ENCODE data around the gene CAPZB. TPM values are rescaled to one million over a fixed set of nuclear protein-coding genes. Genes with fewer than 3 reads are reported as not detected.

CAPZB gene
- total RNA-seq, 1 experiment from 2014 or later: 491 TPM

DNA sequence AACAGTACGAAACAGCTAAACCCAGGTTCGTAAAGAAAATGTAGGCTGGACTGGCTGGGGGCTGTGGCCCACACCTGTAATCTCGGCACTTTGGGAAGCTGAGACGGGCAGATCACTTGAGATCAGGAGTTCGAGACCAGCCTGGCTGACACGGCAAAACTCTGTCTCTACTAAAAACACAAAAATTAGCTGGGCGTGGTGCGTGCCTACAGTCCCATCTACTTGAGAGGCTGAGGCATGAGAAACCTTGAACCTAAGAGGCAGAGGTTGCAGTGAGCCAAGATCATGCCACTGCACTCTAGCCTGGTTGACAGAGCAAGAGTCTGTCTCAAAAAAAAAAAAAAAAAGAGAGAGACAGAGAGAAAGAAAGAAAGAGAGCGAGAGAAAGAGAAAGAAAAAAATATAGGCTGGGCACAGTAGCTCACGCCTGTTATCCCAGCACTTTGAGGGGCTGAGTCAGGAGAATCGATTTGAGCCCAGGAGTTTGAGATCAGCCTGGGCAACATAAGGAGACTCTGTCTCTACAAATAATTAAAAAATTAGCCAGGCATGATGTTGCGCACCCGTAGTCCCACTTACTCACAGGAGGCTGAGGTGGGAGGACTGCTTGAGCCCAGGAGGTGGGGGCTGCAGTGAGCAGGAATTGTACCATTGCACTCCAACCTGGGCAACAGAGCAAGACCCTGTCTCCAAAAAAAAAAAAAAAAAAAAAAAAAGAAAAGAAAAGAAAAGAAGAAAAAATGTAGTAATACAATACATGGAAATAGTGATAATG, 35.7 kb downstream of the CAPZB start:
- CTCF ChIA-PET: no interaction called here
- BruUV-seq (replicated peaks): no TSS peak
- no peaks in the 10 kb centered on the region for H3K27me3 ChIP-seq (ENCODE audit: control insufficient read depth, insufficient read depth, low read length)
- TF ChIP-seq CTCF (IDR thresholded peaks at IDR 0.05) (no peak), POLR2AphosphoS5 (IDR thresholded peaks at IDR 0.05; ENCODE audit: low read depth, low read length) (no peak), SIN3A (IDR thresholded peaks at IDR 0.05; ENCODE audit: borderline replicate concordance, insufficient read depth, low read depth, low read length) (no peak), TCF7L2 (IDR thresholded peaks at IDR 0.05; ENCODE audit: low read depth, low read length) (no peak), REST (IDR thresholded peaks at IDR 0.05; ENCODE audit: insufficient read depth in 1 of 2, low read depth in 2 of 2, low read length in 1 of 2) (no peak)
- peak overlapping the region; percentile 99 for H3K27ac ChIP-seq (ENCODE audit: low read length)
- POLR2A ChIA-PET: no interaction called here
- H3K4me1 ChIP-seq (ENCODE audit: control insufficient read depth, insufficient read depth, low read length): peaks cover 97% of the 10 kb centered on the region
- H3K4me3 ChIP-seq (ENCODE audit: low read depth in 2 of 2, low read length in 2 of 2): peak overlapping the region in 1 of 2 experiments; percentile 20; a peak in 2 of 4 replicates
- DNase-seq (ENCODE audit: low read depth, low spot score) (no peak), ATAC-seq (no peak)
- no peaks in the 10 kb centered on the region for H3K36me3 ChIP-seq (ENCODE audit: control insufficient read depth, insufficient read depth, low read length)
- intact Hi-C loops (cut with micrococcal nuclease; ENCODE audit: unreplicated experiment): loop anchor here (10.0 kb wide), 1 partner anchor 195 kb away; the partner anchor contains the start of gene NBL1
- no peaks in the 10 kb centered on the region for H3K9me3 ChIP-seq (ENCODE audit: control insufficient read depth, insufficient read depth, low read depth, low read length)
- in situ Hi-C loops (cut with HindIII; ENCODE audit: low pct_unique_long_range_greater_than_20kb, low sequenced_read_pairs): no loop called here

DNA sequence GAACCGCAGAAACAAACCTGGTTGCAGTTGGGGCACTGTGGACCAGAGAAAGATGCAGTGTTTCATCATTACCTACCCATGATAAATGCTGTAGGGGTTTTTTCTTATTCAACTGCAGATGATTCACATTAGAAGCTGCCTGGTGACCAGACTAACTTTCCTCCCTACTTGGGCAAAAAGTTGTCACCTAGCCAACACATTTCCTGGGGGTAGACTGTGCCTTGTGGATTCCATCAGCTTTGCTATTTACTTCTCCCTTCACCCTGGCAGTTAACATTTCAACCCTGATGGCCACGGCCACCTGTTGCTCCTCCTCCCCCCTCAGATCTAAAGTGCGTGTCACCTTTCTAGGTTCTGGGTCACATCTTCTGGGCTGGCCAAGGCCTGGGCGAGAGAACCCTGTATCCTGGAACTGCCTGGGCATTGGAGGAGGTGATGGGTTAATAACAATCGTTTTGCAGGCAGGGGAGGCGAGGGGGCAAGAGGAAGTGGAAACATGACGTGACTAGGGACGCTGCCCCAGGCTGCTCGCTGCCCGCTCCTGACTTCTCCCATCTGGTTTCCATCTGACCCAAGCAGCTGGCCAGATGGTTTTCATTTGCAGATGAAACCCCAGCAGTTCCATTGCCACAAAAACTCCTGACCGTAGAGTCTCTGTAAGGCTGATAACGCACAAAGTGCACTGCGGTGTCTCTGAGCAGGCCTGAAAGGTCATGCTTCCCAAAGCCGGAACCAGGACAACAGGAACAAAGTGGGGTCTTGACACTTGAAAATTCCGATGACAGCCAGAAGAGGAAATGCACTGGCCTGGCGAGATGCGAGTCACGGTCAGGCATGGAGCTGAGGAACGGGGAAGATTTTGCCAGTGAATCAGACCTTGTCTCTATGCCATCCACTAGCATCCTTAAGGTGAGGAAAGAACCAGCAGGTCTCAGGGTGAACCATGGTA, 36.6 kb downstream of the CAPZB start:
- H3K36me3 ChIP-seq (ENCODE audit: control insufficient read depth, insufficient read depth, low read length): no peaks in the 10 kb centered on the region
- H3K27me3 ChIP-seq (ENCODE audit: control insufficient read depth, insufficient read depth, low read length): no peaks in the 10 kb centered on the region
- peaks cover 97% of the 10 kb centered on the region for H3K4me1 ChIP-seq (ENCODE audit: control insufficient read depth, insufficient read depth, low read length)
- no peaks in the 10 kb centered on the region for H3K9me3 ChIP-seq (ENCODE audit: control insufficient read depth, insufficient read depth, low read depth, low read length)
- in situ Hi-C loops (cut with HindIII; ENCODE audit: low pct_unique_long_range_greater_than_20kb, low sequenced_read_pairs) (no loop called here), intact Hi-C loops (cut with micrococcal nuclease; ENCODE audit: unreplicated experiment) (loop anchor here (10.0 kb wide), 1 partner anchor 196 kb away; the partner anchor contains the start of gene NBL1)
- ChIA-PET CTCF (interaction anchor here (0.5 to 1.3 kb wide), 2 partner anchors 43 to 103 kb away, joined by 4 to 7 read pairs; no protein-coding TSS in a partner anchor), POLR2A (interaction anchor here (0.5 to 0.6 kb wide), 3 partner anchors 9 to 64 kb away, joined by 3 to 5 read pairs (median 3); no protein-coding TSS in a partner anchor)
- TF ChIP-seq POLR2AphosphoS5 (IDR thresholded peaks at IDR 0.05; ENCODE audit: low read depth, low read length) (peak; percentile 42; the same call in 1 of the 2 replicates), TCF7L2 (IDR thresholded peaks at IDR 0.05; ENCODE audit: low read depth, low read length) (peak; percentile 95), SIN3A (IDR thresholded peaks at IDR 0.05; ENCODE audit: borderline replicate concordance, insufficient read depth, low read depth, low read length) (no peak)
- peak overlapping the region in 1 of 2 experiments; percentile 20; a peak in 2 of 4 replicates for H3K4me3 ChIP-seq (ENCODE audit: low read depth in 2 of 2, low read length in 2 of 2)
- peak overlapping the region; percentile 99 for H3K27ac ChIP-seq (ENCODE audit: low read length)
- BruUV-seq (replicated peaks): TSS peak; percentile 76
- ATAC-seq: peak; percentile 49
- DNase-seq (ENCODE audit: low read depth, low spot score): no peak
